HCT116 (cell line): ENCODE results near the gene NUP210. TPM values are rescaled to one million over a fixed set of nuclear protein-coding genes. Genes with fewer than 3 reads are reported as not detected.

Experiments used
- ATAC-seq: fragments of 200-7000 bp; cut with Tn5 transposase; 2 replicates; pipeline ENCODE4 v1.9.1; 2020; ENCODE audit warnings: mild to moderate bottlenecking, moderate library complexity
- BruUV-seq: library from RNA; stranded (reverse); fragments of 400-500 nt; replicated peaks from 2 replicates; lab custom pipeline; 2021; lab: Mats Ljungman, UMichigan
- CTCF ChIA-PET: fragments of 300-600 bp; sonication (Branson Sonifier 250); formaldehyde crosslinking; loops from one replicate; lab custom pipeline; 2021; ENCODE audit warnings: antibody characterized with exemption; lab: Charles Lee
- POLR2A ChIA-PET: fragments of 300-600, 350-600 bp; sonication (Branson Sonifier 250); formaldehyde crosslinking; loops from one replicate; lab custom pipeline; 2021; ENCODE audit warnings: antibody characterized with exemption; lab: Charles Lee
- RAD21 ChIA-PET, 2 experiments: fragments of 300-600 bp; sonication (Branson Sonifier 250); formaldehyde crosslinking; loops; one replicate each; lab custom pipeline; 2023; ENCODE audit warnings: low total read pairs in 2 of 2; ENCODE audit not compliant: uncharacterized antibody in 2 of 2, unreplicated experiment in 2 of 2, low non-redundant PET in 1 of 2; lab: Charles Lee
- DNase-seq: peaks from one replicate; pipeline ENCODE4 v3.0.0-alpha.2; 2010; ENCODE audit warnings: low read depth, low spot score
- H2AFZ ChIP-seq: fragments of 200-600 bp; shearing (Covaris generic), sonication (generic); 2 replicates; pipeline ENCODE4 v1.6.1; 2017; ENCODE audit warnings: low read depth, mixed run types, mixed read lengths, antibody characterized with exemption, low read length; ENCODE audit not compliant: poor library complexity, severe bottlenecking
- H3K27ac ChIP-seq: 2 replicates; pipeline ENCODE4 v1.5.1; 2012; ENCODE audit warnings: low read depth, low read length
- H3K27me3 ChIP-seq: fragments of 200-600 bp; sonication (generic); 2 replicates; pipeline ENCODE4 v1.6.1; 2016; ENCODE audit warnings: mixed run types, low read length, mixed read lengths; ENCODE audit not compliant: insufficient read depth
- H3K36me3 ChIP-seq, 2 experiments: fragments of 200-500 bp in 1 of 2; fragments of 200-600 bp in 1 of 2; sonication (Bioruptor generic) in 1 of 2; sonication (generic) in 1 of 2; 2 replicates each; pipeline versions ENCODE4 v1.5.1 to v1.6.1; 2014 to 2016; ENCODE audit warnings: low read length in 2 of 2, inconsistent platforms in 1 of 2, mixed read lengths in 1 of 2, mixed run types in 1 of 2; ENCODE audit not compliant: insufficient read depth in 2 of 2, control insufficient read depth in 1 of 2
- H3K4me1 ChIP-seq, 2 experiments: fragments of 200-600 bp in 1 of 2; sonication (generic) in 1 of 2; 2 replicates each; pipeline versions ENCODE4 v1.5.1 to v1.6.1; 2012 to 2017; ENCODE audit warnings: low read length in 2 of 2, inconsistent platforms in 1 of 2, mild to moderate bottlenecking in 1 of 2, mixed read lengths in 1 of 2, mixed run types in 1 of 2, moderate library complexity in 1 of 2; ENCODE audit not compliant: insufficient read depth in 2 of 2, control insufficient read depth in 1 of 2
- H3K4me2 ChIP-seq: fragments of 200-600 bp; sonication (generic); 2 replicates; pipeline ENCODE4 v1.6.1; 2017; ENCODE audit warnings: mixed run types, low read length, mixed read lengths
- H3K4me3 ChIP-seq, 2 experiments: fragments of 200-600 bp in 1 of 2; sonication (generic) in 1 of 2; replicated peaks in 1 of 2; 2 replicates each; pipeline ENCODE4 v1.5.1; 2011 to 2016; ENCODE audit warnings: low read length in 2 of 2, control low read depth in 1 of 2, low read depth in 1 of 2, mild to moderate bottlenecking in 1 of 2, mixed read lengths in 1 of 2, mixed run types in 1 of 2
- H3K79me2 ChIP-seq: fragments of 200-600 bp; sonication (generic); 2 replicates; pipeline ENCODE4 v1.6.1; 2017; ENCODE audit warnings: mild to moderate bottlenecking, mixed run types, low read length, moderate library complexity, mixed read lengths; ENCODE audit not compliant: insufficient read depth
- H3K9ac ChIP-seq: fragments of 200-600 bp; sonication (generic); 2 replicates; pipeline ENCODE4 v1.6.1; 2016; ENCODE audit warnings: low read length, mixed read lengths
- H3K9me2 ChIP-seq: fragments of 200-600 bp; sonication (generic), shearing (Covaris generic); 2 replicates; pipeline ENCODE4 v1.6.1; 2017; ENCODE audit warnings: mixed run types, mild to moderate bottlenecking, moderate library complexity; ENCODE audit not compliant: insufficient read depth
- H3K9me3 ChIP-seq, 2 experiments: fragments of 200-500 bp in 1 of 2; fragments of 200-600 bp in 1 of 2; sonication (Bioruptor generic) in 1 of 2; sonication (generic) in 1 of 2; 2 replicates each; pipeline ENCODE4 v1.6.1; 2014 to 2017; ENCODE audit warnings: low read length in 2 of 2, mixed read lengths in 2 of 2, inconsistent platforms in 1 of 2, low read depth in 1 of 2, mild to moderate bottlenecking in 1 of 2, mixed run types in 1 of 2, moderate library complexity in 1 of 2; ENCODE audit not compliant: control insufficient read depth in 1 of 2, insufficient read depth in 1 of 2
- H4K20me1 ChIP-seq: fragments of 200-600 bp; sonication (generic), shearing (Covaris generic); 2 replicates; pipeline ENCODE4 v1.6.1; 2017; ENCODE audit warnings: mixed run types, mild to moderate bottlenecking, moderate library complexity; ENCODE audit not compliant: insufficient read depth
- FOSL1 ChIP-seq: IDR thresholded peaks from 2 replicates; pipeline ENCODE4 v1.6.1; 2012; ENCODE audit warnings: low read depth
- JUND ChIP-seq: IDR thresholded peaks from 2 replicates; pipeline ENCODE4 v1.6.1; 2012
- SP1 ChIP-seq: IDR thresholded peaks from 2 replicates; pipeline ENCODE4 v1.6.1; 2012; ENCODE audit warnings: low read depth
- YY1 ChIP-seq: IDR thresholded peaks from 2 replicates; pipeline ENCODE4 v1.6.1; 2011; ENCODE audit warnings: low read length, low read depth, moderate library complexity, mild to moderate bottlenecking; ENCODE audit not compliant: insufficient replicate concordance; ENCODE audit errors: extremely low read depth
- intact Hi-C: fragments of 100-400 bp; cut with micrococcal nuclease; formaldehyde crosslinking; loops from 2 replicates; pipeline ENCODE4 v1.10.0; 2022
- total RNA-seq: library from RNA; stranded (reverse); gene quantifications from one replicate; pipeline ENCODE4 v1.2.1, GENCODE V29; 2021; ENCODE audit not compliant: unreplicated experiment

NUP210 gene
- total RNA-seq, 1 experiment from 2014 or later = 74.9 TPM

- Histone ChIP-seq H3K9me2 (no peaks in the 10 kb centered on the region), H3K9ac (no peak overlapping the region), H3K4me1 (peaks cover 8 to 12% of the 10 kb centered on the region in 2 experiments), H3K36me3 (no peaks in the 10 kb centered on the region), H3K4me2 (no peak overlapping the region), H3K4me3 (no peak overlapping the region), H3K9me3 (no peaks in the 10 kb centered on the region), H3K27me3 (no peaks in the 10 kb centered on the region), H2AFZ (no peak overlapping the region), H3K27ac (no peak overlapping the region), H4K20me1 (no peaks in the 10 kb centered on the region), H3K79me2 (no peaks in the 10 kb centered on the region)
- intact Hi-C loops = loop anchor here (5.0 kb wide), 1 partner anchor 149 kb away; no protein-coding TSS in a partner anchor
- CTCF ChIA-PET = interaction anchor here (0.8 kb wide), 1 partner anchor 11 kb away, joined by 3 read pairs; no protein-coding TSS in a partner anchor
- no TSS peak for BruUV-seq
- TF ChIP-seq SP1 (no peak), YY1 (no peak)
- POLR2A ChIA-PET = no interaction called here
- DNase-seq (no peak), ATAC-seq (no peak)
- RAD21 ChIA-PET = no interaction called here
Measured at GRCh38 chr3:13303410-13303809, 116.7 kb downstream of the NUP210 start.

- POLR2A ChIA-PET = no interaction called here
- H3K4me2 ChIP-seq = peak overlapping the region; percentile 62
- H3K4me1 ChIP-seq = peaks cover 8 to 17% of the 10 kb centered on the region in 2 experiments
- RAD21 ChIA-PET = no interaction called here
- no peak overlapping the region for H2AFZ ChIP-seq
- peak; percentile 12 for DNase-seq
- H3K9me3 ChIP-seq = no peaks in the 10 kb centered on the region
- H3K9me2 ChIP-seq = no peaks in the 10 kb centered on the region
- H3K36me3 ChIP-seq = no peaks in the 10 kb centered on the region
- no peak overlapping the region for H3K27ac ChIP-seq
- H3K4me3 ChIP-seq = no peak overlapping the region
- CTCF ChIA-PET = no interaction called here
- intact Hi-C loops = loop anchor here (5.0 kb wide), 1 partner anchor 151 kb away; no protein-coding TSS in a partner anchor
- TF ChIP-seq FOSL1 (peak; percentile 50), SP1 (no peak), JUND (peak; percentile 51)
- TF ChIP-seq, all 23 proteins: peak for 2
- no peaks in the 10 kb centered on the region for H3K79me2 ChIP-seq
- H3K9ac ChIP-seq = no peak overlapping the region
- peak; percentile 68 for ATAC-seq
- H3K27me3 ChIP-seq = no peaks in the 10 kb centered on the region
- no peaks in the 10 kb centered on the region for H4K20me1 ChIP-seq
- no TSS peak for BruUV-seq
Measured at GRCh38 chr3:13301286-13301987, 118.7 kb downstream of the NUP210 start.
